Measurements from ENCODE around the gene FCHO1.

Gene FCHO1

GRCh38 chr19:17749912-17750317 is 1.4 kb upstream of the FCHO1 start:
- TF ChIP-seq, protein P1, sequence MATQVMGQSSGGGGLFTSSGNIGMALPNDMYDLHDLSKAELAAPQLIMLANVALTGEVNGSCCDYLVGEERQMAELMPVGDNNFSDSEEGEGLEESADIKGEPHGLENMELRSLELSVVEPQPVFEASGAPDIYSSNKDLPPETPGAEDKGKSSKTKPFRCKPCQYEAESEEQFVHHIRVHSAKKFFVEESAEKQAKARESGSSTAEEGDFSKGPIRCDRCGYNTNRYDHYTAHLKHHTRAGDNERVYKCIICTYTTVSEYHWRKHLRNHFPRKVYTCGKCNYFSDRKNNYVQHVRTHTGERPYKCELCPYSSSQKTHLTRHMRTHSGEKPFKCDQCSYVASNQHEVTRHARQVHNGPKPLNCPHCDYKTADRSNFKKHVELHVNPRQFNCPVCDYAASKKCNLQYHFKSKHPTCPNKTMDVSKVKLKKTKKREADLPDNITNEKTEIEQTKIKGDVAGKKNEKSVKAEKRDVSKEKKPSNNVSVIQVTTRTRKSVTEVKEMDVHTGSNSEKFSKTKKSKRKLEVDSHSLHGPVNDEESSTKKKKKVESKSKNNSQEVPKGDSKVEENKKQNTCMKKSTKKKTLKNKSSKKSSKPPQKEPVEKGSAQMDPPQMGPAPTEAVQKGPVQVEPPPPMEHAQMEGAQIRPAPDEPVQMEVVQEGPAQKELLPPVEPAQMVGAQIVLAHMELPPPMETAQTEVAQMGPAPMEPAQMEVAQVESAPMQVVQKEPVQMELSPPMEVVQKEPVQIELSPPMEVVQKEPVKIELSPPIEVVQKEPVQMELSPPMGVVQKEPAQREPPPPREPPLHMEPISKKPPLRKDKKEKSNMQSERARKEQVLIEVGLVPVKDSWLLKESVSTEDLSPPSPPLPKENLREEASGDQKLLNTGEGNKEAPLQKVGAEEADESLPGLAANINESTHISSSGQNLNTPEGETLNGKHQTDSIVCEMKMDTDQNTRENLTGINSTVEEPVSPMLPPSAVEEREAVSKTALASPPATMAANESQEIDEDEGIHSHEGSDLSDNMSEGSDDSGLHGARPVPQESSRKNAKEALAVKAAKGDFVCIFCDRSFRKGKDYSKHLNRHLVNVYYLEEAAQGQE (IDR thresholded peaks at IDR 0.05; ENCODE audit: insufficient replicate concordance, low read depth): no peak
- TF ChIP-seq GABPA (IDR thresholded peaks at IDR 0.05; ENCODE audit: low read depth) (no peak), SPI1 (IDR thresholded peaks at IDR 0.05; ENCODE audit: borderline replicate concordance, low read depth) (no peak), POLR2AphosphoS5 (IDR thresholded peaks at IDR 0.05; ENCODE audit: low read depth) (no peak)
- TF ChIP-seq, protein P2, sequence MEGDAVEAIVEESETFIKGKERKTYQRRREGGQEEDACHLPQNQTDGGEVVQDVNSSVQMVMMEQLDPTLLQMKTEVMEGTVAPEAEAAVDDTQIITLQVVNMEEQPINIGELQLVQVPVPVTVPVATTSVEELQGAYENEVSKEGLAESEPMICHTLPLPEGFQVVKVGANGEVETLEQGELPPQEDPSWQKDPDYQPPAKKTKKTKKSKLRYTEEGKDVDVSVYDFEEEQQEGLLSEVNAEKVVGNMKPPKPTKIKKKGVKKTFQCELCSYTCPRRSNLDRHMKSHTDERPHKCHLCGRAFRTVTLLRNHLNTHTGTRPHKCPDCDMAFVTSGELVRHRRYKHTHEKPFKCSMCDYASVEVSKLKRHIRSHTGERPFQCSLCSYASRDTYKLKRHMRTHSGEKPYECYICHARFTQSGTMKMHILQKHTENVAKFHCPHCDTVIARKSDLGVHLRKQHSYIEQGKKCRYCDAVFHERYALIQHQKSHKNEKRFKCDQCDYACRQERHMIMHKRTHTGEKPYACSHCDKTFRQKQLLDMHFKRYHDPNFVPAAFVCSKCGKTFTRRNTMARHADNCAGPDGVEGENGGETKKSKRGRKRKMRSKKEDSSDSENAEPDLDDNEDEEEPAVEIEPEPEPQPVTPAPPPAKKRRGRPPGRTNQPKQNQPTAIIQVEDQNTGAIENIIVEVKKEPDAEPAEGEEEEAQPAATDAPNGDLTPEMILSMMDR (IDR thresholded peaks at IDR 0.05; ENCODE audit: insufficient read depth, low read length): no peak
- Histone ChIP-seq H3K4me3 (replicated peaks; ENCODE audit: insufficient read depth, low read length) (no peak overlapping the region), H3K27me3 (ENCODE audit: insufficient read depth, poor library complexity, severe bottlenecking) (no peaks in the 10 kb centered on the region), H3K27ac (replicated peaks) (peak overlapping the region; percentile 88)
- peak in 1 of 2 experiments; percentile 17 for DNase-seq (ENCODE audit: low read depth in 1 of 2, low spot score in 1 of 2)

- H3K27ac ChIP-seq (replicated peaks): peak overlapping the region; percentile 88
- TF ChIP-seq, protein P2 (IDR thresholded peaks at IDR 0.05; ENCODE audit: insufficient read depth, low read length): no peak
- TF ChIP-seq GABPA (IDR thresholded peaks at IDR 0.05; ENCODE audit: low read depth) (no peak), POLR2AphosphoS5 (IDR thresholded peaks at IDR 0.05; ENCODE audit: low read depth) (no peak), SPI1 (IDR thresholded peaks at IDR 0.05; ENCODE audit: borderline replicate concordance, low read depth) (no peak)
- TF ChIP-seq, protein P1 (IDR thresholded peaks at IDR 0.05; ENCODE audit: insufficient replicate concordance, low read depth): no peak
- peak in 1 of 2 experiments; percentile 36 for DNase-seq (ENCODE audit: low read depth in 1 of 2, low spot score in 1 of 2)
- H3K4me3 ChIP-seq (replicated peaks; ENCODE audit: insufficient read depth, low read length): peak overlapping the region; percentile 58
- H3K27me3 ChIP-seq (ENCODE audit: insufficient read depth, poor library complexity, severe bottlenecking): no peaks in the 10 kb centered on the region
Observed at GRCh38 chr19:17751912-17752273, 616 bp downstream of the FCHO1 start.

DNA sequence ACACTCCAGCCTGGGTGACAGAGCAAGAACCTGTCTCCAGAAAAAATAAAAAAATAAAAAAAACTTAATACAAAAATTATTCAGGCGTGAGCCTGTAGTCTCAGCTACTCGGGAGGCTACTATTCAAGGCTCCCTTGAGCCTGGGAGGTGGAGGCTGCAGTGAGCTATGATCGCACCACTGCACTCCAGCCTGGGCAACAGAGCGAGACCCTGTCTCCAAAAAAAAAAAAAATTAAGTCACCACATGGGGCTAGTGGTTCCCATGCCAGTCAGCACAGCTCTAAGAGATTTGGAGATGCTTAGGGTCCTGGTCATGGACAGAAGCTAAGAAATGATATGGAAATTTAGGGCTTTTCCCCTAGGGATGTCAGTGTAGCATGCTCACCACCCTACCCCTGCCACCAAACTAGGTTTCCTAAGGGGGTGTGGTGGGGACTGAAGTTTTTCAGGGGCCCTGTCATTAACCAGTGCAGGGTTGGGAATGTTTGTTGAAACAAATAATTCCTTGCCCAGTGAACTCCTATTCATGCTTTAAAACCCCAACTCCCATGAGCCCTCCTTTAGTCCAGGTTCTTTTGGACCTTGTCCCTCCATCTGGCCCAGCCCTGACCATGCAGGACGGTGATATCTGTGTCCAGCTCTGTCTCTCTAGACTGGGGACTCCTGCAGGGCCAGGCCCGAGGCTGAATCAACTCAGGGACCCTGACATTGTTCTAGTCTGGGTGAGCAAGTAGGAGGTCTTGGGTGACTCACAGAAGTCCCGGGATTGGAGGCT is 1.8 kb downstream of the FCHO1 start:
- no peaks in the 10 kb centered on the region for H3K27me3 ChIP-seq (ENCODE audit: insufficient read depth, poor library complexity, severe bottlenecking)
- no peak overlapping the region for H3K27ac ChIP-seq (replicated peaks)
- no peak for DNase-seq (ENCODE audit: low read depth in 1 of 2, low spot score in 1 of 2)
- no peak overlapping the region for H3K4me3 ChIP-seq (replicated peaks; ENCODE audit: insufficient read depth, low read length)
- TF ChIP-seq, protein P1 (IDR thresholded peaks at IDR 0.05; ENCODE audit: insufficient replicate concordance, low read depth): no peak
- TF ChIP-seq, protein P2 (IDR thresholded peaks at IDR 0.05; ENCODE audit: insufficient read depth, low read length): no peak
- TF ChIP-seq SPI1 (IDR thresholded peaks at IDR 0.05; ENCODE audit: borderline replicate concordance, low read depth) (no peak), GABPA (IDR thresholded peaks at IDR 0.05; ENCODE audit: low read depth) (no peak), POLR2AphosphoS5 (IDR thresholded peaks at IDR 0.05; ENCODE audit: low read depth) (no peak)

All from HL-60 (cell line).